Glutamatergic neuron (in vitro differentiated cells): ENCODE results near the gene TNFRSF19. TPM values are rescaled to one million over a fixed set of nuclear protein-coding genes. Genes with fewer than 3 reads are reported as not detected.
A peak's percentile ranks its signal among the peaks of the same experiment; 100 is the strongest.

Experiments
- DNase-seq: peaks from one replicate; pipeline ENCODE4 v3.0.0; 2022
- H3K27ac Mint-ChIP-seq: one replicate; pipeline ENCODE4 v1.8.0; 2020; ENCODE audit warnings: mild to moderate bottlenecking, mixed read lengths, inconsistent platforms; ENCODE audit not compliant: unreplicated experiment
- H3K27me3 Mint-ChIP-seq: one replicate; pipeline ENCODE4 v1.8.0; 2020; ENCODE audit warnings: mild to moderate bottlenecking, moderate library complexity, mixed read lengths, inconsistent platforms; ENCODE audit not compliant: unreplicated experiment
- H3K36me3 Mint-ChIP-seq: one replicate; pipeline ENCODE4 v1.8.0; 2020; ENCODE audit warnings: mild to moderate bottlenecking, mixed read lengths, inconsistent platforms; ENCODE audit not compliant: unreplicated experiment
- H3K4me1 Mint-ChIP-seq: one replicate; pipeline ENCODE4 v1.8.0; 2020; ENCODE audit warnings: mild to moderate bottlenecking, low read depth, mixed read lengths, inconsistent platforms; ENCODE audit not compliant: unreplicated experiment
- H3K4me3 Mint-ChIP-seq: one replicate; pipeline ENCODE4 v1.8.0; 2020; ENCODE audit warnings: mild to moderate bottlenecking, mixed read lengths, inconsistent platforms; ENCODE audit not compliant: unreplicated experiment
- H3K9me3 Mint-ChIP-seq: one replicate; pipeline ENCODE4 v1.8.0; 2020; ENCODE audit warnings: mild to moderate bottlenecking, moderate library complexity, mixed read lengths, inconsistent platforms; ENCODE audit not compliant: unreplicated experiment
- total RNA-seq: library from RNA; stranded (reverse); fragmentation: NEBNext Ultra II Directional; extraction: Animal tissue kit (Norgen Biotek cat#: 25700); gene quantifications from one replicate; pipeline ENCODE4 v1.2.1, GENCODE V29; 2021; ENCODE audit not compliant: unreplicated experiment
- TF ChIP-seq, protein P1 (sequence below): fragments of 200-600 bp; sonication (generic); IDR thresholded peaks from one replicate; pipeline ENCODE4 v1.5.0; 2021; ENCODE audit not compliant: partially characterized antibody, unreplicated experiment

The TNFRSF19 gene
- total RNA-seq, 1 donor from 2014 or later, result 188 TPM

DNA sequence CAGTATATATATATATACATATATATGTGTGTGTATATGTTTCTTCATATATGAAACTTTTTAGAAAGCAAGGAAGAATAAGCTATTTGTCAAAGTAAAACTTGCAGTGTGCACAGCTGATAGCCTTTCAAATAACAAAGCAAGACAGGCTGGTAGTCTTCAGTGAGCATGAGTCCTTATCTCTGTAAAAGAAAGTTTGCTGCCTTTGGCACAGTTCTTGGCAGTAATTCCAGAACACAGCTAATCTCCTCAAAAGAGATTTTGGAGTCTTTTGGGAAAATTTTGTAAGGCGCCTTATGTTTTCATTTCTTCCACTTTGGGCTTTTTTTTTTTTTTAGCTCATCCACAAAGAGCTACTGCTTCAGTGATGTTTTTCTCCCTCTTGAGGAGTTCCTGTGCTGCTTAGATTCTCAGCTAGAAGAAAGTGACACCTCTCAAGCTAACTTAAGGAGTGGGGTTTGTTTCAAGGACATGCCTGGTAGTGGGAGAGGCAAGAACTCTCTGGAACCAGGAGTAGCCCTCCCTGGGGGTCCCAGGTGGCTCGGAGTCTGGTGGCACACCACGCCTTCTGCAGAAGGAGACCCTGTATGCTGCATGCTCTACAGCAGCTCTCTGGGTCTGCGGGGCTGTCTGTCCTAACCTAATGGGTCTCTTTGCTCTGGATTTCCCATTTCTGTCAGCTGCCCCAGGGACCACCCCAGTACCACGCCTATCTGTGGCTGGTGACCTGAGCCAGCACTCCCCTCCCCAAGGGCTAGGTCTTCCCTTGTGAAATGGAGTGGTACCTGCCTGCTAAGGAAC, 58.8 kb downstream of the TNFRSF19 start:
- peaks cover 8% of the 10 kb centered on the region for H3K9me3 Mint-ChIP-seq
- no peak for DNase-seq
- peaks cover 48% of the 10 kb centered on the region for H3K4me1 Mint-ChIP-seq
- peaks cover 4% of the 10 kb centered on the region for H3K36me3 Mint-ChIP-seq
- H3K4me3 Mint-ChIP-seq, result no peak overlapping the region
- TF ChIP-seq, protein P1, sequence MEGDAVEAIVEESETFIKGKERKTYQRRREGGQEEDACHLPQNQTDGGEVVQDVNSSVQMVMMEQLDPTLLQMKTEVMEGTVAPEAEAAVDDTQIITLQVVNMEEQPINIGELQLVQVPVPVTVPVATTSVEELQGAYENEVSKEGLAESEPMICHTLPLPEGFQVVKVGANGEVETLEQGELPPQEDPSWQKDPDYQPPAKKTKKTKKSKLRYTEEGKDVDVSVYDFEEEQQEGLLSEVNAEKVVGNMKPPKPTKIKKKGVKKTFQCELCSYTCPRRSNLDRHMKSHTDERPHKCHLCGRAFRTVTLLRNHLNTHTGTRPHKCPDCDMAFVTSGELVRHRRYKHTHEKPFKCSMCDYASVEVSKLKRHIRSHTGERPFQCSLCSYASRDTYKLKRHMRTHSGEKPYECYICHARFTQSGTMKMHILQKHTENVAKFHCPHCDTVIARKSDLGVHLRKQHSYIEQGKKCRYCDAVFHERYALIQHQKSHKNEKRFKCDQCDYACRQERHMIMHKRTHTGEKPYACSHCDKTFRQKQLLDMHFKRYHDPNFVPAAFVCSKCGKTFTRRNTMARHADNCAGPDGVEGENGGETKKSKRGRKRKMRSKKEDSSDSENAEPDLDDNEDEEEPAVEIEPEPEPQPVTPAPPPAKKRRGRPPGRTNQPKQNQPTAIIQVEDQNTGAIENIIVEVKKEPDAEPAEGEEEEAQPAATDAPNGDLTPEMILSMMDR, result no peak
- H3K27ac Mint-ChIP-seq, result no peak overlapping the region
- peaks cover 5% of the 10 kb centered on the region for H3K27me3 Mint-ChIP-seq

DNA sequence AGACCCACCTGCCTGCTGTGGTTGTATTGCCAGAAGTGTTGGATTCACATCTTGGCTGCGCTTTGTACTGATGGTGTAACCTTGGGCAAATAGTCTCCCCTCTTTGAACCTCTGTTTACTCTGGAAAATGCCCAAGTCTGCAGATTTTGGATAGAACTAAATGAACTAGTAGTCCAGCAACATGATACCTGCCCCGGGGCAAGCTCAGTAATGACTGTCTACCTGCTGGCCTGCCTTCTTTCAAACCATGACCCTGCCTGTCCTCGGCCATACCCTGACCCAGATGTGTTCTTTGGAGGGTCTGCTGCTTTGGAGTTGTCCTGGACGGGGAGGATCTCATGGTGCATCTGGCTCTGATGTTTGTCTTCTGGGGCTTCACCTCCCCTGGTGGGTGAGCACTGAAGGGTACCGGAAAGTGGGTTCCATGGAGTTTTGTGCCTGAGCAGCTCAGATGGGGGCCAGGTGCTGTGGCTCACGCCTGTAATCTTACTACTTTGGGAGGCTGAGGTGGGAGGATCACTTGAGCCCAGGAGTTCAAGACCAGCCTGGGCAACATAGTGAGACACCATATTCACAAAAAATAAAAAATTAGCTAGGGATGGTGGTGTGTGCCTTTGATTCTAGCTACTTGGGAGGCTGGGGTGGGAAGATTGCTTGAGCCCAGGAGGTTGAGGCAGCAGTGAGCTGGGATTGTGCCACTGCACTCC, 59.5 kb downstream of the TNFRSF19 start:
- Mint-ChIP-seq H3K9me3 (peaks cover 8% of the 10 kb centered on the region), H3K4me3 (no peak overlapping the region), H3K4me1 (peaks cover 49% of the 10 kb centered on the region), H3K36me3 (peaks cover 4% of the 10 kb centered on the region), H3K27ac (peak overlapping the region; percentile 59), H3K27me3 (peaks cover 5% of the 10 kb centered on the region)
- TF ChIP-seq, protein P1, result no peak
- no peak for DNase-seq

DNA sequence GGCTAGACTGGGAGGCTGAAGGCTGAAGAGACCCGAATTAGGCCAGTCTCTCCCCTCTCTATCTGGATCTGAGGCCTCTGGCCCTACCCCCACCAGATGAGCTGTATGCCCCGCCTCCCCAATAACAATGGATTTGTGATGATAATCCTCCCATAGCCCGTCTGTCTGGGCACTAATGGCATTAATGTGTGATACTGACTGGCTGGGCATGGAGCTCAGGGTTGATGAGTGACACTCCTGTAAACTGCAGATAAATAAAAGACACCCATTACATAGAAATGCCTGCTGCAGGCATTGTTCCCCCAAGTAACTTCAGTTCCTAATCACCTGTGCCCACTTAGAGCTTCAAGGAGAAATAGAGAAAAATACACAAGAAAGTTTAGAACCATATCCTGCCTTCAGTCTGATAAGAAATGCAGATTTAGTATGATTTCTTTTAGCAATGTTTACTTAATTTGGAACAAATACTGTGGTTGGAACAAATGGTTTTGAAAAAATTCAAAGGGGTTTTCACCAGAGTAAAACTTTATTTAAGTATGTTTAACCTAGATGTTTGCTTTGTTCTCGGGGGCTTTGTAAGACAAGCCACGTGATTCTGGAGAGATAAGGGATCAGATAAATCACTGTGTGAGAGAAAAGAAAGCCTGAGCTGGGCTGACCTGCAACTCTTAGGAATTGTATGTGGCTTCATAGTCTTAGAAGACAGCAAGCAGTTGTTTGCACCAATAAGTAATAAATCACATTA, 60.3 kb downstream of the TNFRSF19 start:
- peaks cover 8% of the 10 kb centered on the region for H3K9me3 Mint-ChIP-seq
- H3K27ac Mint-ChIP-seq, result peak overlapping the region; percentile 38
- H3K36me3 Mint-ChIP-seq, result peaks cover 4% of the 10 kb centered on the region
- H3K4me3 Mint-ChIP-seq, result no peak overlapping the region
- no peak for DNase-seq
- H3K27me3 Mint-ChIP-seq, result peaks cover 5% of the 10 kb centered on the region
- TF ChIP-seq, protein P1, result no peak
- peaks cover 49% of the 10 kb centered on the region for H3K4me1 Mint-ChIP-seq

DNA sequence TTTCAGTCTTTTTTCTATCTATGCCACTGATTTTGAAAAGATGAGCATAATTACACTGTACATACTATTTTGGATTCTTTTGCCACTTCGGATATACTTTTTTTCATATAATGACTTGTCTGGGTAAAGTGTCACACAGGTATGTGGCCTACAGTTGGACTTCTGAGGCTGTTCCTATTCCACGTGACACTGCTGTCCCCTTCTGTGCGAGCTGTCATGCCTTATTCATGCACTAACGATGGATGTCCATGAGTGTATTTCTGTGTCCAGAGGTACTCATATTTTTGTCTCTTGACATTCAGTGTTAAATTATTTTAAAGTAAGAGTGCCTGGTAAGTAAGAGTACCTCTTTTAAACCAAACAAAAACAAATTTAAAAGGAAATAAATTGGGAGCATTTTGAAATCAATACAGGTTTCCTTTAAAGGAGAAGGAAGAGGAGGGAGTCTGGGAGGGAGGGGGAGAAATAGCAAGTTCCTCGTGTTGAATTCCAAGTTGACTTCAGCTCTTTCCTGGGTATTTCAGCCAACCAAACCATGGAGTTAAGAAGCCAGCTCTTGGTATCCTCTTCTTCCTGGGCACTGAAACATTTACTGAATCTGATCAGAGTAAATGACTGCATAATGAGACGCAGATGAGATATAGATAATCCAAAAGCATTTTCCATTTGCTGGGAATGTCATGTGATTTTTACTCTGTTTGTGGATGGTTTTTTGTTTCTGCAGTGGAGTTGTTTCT, 61.3 kb downstream of the TNFRSF19 start:
- Mint-ChIP-seq H3K27ac (peak overlapping the region; percentile 12), H3K9me3 (peaks cover 8% of the 10 kb centered on the region), H3K4me1 (peaks cover 50% of the 10 kb centered on the region), H3K36me3 (peaks cover 4% of the 10 kb centered on the region), H3K4me3 (peak overlapping the region; percentile 46), H3K27me3 (peaks cover 5% of the 10 kb centered on the region)
- TF ChIP-seq, protein P1, result no peak
- DNase-seq, result no peak
